GM06990 (cell line): ENCODE measurements around the gene CNGA1.
A peak's percentile ranks its signal among the peaks of the same experiment; 100 is the strongest.

Source experiments
- DNase-seq: peaks from one replicate; pipeline ENCODE4 v3.0.0-alpha.2; 2011; ENCODE audit not compliant: insufficient read length; ENCODE audit errors: extremely low read depth
- H3K27me3 ChIP-seq: replicated peaks from 2 replicates; pipeline ENCODE4 v1.6.0; 2011; ENCODE audit warnings: low read length; ENCODE audit not compliant: control insufficient read depth, insufficient read depth
- H3K36me3 ChIP-seq: 2 replicates; pipeline ENCODE4 v1.5.1; 2011; ENCODE audit warnings: low read length; ENCODE audit not compliant: control insufficient read depth, insufficient read depth
- H3K4me3 ChIP-seq: replicated peaks from 2 replicates; pipeline ENCODE4 v1.5.1; 2011; ENCODE audit warnings: low read depth, mild to moderate bottlenecking, control low read depth, low read length
- TF ChIP-seq, protein P1 (sequence below): IDR thresholded peaks from 2 replicates; pipeline ENCODE4 v1.5.1; 2011; ENCODE audit warnings: low read length, control low read depth, mild to moderate bottlenecking, inconsistent platforms; ENCODE audit not compliant: insufficient read depth, poor library complexity, severe bottlenecking

CNGA1 gene

GRCh38 chr4:48035952-48036351 is 19.5 kb upstream of the CNGA1 start:
- no peaks in the 10 kb centered on the region for H3K36me3 ChIP-seq
- no peak for DNase-seq
- H3K27me3 ChIP-seq, result no peaks in the 10 kb centered on the region
- H3K4me3 ChIP-seq, result no peak overlapping the region
- TF ChIP-seq, protein P1, sequence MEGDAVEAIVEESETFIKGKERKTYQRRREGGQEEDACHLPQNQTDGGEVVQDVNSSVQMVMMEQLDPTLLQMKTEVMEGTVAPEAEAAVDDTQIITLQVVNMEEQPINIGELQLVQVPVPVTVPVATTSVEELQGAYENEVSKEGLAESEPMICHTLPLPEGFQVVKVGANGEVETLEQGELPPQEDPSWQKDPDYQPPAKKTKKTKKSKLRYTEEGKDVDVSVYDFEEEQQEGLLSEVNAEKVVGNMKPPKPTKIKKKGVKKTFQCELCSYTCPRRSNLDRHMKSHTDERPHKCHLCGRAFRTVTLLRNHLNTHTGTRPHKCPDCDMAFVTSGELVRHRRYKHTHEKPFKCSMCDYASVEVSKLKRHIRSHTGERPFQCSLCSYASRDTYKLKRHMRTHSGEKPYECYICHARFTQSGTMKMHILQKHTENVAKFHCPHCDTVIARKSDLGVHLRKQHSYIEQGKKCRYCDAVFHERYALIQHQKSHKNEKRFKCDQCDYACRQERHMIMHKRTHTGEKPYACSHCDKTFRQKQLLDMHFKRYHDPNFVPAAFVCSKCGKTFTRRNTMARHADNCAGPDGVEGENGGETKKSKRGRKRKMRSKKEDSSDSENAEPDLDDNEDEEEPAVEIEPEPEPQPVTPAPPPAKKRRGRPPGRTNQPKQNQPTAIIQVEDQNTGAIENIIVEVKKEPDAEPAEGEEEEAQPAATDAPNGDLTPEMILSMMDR, result no peak

DNA sequence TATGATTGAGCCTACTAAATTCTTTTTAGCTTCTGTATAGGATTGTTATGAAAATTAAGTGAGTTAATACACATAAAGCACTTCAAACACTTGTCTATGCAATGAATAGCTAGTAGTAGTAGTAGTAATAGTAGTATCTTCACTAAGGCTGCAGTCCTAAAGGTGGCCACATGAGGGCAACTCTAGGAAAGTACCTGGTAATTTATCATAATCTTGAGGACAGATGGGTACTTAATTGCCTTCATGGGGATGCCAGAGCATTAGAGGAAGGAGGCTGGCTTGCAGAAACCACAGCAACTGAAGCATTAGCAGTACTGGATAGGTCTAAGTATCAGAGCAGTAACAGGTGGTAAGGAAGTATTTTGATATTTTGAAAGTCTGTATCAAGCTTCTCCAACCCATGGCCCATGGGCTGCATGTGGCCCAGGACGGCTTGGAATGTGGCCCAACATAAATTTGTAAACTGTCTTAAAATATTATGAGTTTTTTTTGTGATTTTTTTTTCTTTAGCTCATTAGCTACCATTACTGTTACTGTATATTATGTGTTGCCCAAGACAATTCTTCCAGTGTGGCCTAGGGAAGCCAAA is 17.4 kb upstream of the CNGA1 start:
- no peaks in the 10 kb centered on the region for H3K27me3 ChIP-seq
- peak; percentile 55 for DNase-seq
- H3K4me3 ChIP-seq, result no peak overlapping the region
- TF ChIP-seq, protein P1, result peak; percentile 63
- no peaks in the 10 kb centered on the region for H3K36me3 ChIP-seq

DNA sequence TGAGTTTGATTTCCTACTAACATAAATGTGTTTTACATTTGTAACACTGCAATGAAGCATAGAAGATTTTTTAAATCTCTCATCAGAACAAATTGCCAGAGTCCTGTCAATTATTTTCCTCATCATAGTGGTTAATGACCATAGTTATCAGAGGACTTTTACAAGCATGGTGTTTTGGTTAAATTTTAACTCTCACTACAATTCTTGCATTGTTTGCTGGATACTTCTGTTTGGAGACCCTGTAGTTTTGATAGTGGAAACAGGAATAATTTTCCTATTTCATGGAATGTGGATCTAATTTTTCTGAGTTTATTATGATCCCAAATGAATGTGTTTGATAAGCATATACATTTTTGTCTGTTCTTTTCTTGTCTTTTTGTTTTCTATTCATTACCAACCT is 16.9 kb upstream of the CNGA1 start:
- no peak for DNase-seq

DNA sequence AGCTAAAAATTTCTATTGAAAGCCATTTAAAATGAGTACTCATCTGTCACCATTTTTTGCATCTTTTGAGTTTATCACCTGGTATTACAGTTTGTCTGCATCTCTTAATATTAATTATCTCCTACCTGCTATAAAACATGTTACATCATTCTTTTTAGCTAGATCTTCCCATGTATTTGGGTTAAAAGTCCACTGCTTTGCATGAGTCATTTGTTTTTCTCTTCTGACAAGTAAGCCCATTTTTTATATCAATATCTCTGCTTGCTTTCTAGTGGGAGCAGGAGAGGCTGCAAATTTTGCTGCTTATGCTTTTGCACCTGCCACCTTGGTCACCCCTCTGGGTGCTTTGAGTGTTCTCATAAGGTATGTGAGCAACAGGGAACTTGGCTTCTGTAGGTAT is 16.2 kb upstream of the CNGA1 start:
- no peak for DNase-seq
- H3K27me3 ChIP-seq, result no peaks in the 10 kb centered on the region
- H3K36me3 ChIP-seq, result no peaks in the 10 kb centered on the region
- TF ChIP-seq, protein P1, result no peak
- H3K4me3 ChIP-seq, result no peak overlapping the region

More for the DNA sequence above, 16.9 kb upstream of the CNGA1 start:
- TF ChIP-seq, protein P1, result no peak
- Histone ChIP-seq H3K36me3 (no peaks in the 10 kb centered on the region), H3K27me3 (no peaks in the 10 kb centered on the region), H3K4me3 (no peak overlapping the region)

DNA sequence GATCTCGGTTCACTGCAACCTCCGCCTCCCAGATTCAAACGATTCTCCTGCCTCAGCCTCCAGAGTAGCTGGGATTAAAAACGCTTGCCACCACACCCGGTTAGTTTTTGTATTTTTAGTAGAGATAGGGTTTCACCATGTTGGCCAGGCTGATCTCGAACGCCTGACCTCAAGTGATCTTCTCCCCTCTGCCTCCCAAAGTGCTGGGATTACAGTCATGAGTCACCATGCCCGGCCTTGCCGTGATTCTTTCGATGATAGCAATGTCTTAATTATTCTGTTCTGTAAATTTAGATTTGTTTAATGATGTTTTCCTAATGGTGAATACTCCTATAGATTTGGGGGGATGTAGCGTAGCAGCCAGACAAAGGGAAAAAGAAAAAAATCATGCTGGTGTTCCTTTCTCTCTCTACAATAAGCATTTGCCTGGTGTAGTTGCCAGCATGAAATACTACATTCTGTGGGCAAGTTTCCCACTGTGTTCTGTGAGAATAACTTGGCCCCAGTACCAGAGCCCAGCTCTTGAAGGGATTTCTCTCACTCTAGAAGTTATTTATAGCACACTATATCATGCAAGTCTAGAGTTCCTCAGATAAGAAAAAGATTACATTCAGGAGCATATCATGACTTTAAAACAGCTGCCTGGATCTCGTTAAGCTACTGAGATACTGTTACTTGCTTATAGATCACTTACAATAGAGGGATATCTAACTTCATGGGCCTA is 15.5 kb upstream of the CNGA1 start:
- Histone ChIP-seq H3K27me3 (no peaks in the 10 kb centered on the region), H3K36me3 (no peaks in the 10 kb centered on the region), H3K4me3 (no peak overlapping the region)
- no peak for DNase-seq
- TF ChIP-seq, protein P1, result no peak

DNA sequence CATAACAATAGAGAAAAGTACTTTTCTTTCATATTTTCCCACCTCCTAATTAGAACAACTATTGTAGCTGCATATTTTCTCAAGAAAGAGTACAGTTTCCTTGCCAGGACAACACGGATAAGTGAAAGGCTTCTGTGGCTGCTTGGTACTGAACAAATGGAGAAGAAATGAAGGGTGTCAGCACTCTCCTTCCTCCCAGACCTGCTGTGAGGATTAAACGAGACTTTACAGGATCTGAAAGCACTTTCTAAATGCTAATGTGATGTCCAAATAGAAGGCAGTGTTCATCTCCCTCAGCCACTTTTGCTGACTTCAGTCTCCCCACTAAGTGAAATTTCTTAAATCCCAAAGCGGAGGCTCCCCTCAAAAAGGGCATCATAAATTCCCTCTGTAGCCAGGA is 14.0 kb upstream of the CNGA1 start:
- Histone ChIP-seq H3K36me3 (no peaks in the 10 kb centered on the region), H3K4me3 (no peak overlapping the region), H3K27me3 (no peaks in the 10 kb centered on the region)
- TF ChIP-seq, protein P1, result no peak
- DNase-seq, result no peak
